ENCODE measurements around the gene PLXDC2. TPM values are rescaled to one million over a fixed set of nuclear protein-coding genes. Genes with fewer than 3 reads are reported as not detected.

PLXDC2 gene
- total and polyA plus RNA-seq, 2 experiments from 2014 or later = 10.3 to 22.6 TPM

- no peak for TF ChIP-seq CTCF (IDR thresholded peaks at IDR 0.05; ENCODE audit: low read depth, low read length)
- H3K4me1 ChIP-seq (ENCODE audit: low read depth) = no peaks in the 10 kb centered on the region
- no peaks in the 10 kb centered on the region for H3K9me3 ChIP-seq (ENCODE audit: low read depth)
- no peaks in the 10 kb centered on the region for H3K27me3 ChIP-seq
- no peak for DNase-seq (ENCODE audit: low read depth in 1 of 2, low spot score in 1 of 2)
- no peak overlapping the region for H3K4me3 ChIP-seq
- H3K27ac ChIP-seq = no peak overlapping the region
- H3K36me3 ChIP-seq = no peaks in the 10 kb centered on the region
Measured at GRCh38 chr10:19941206-19941880, 125.1 kb downstream of the PLXDC2 start.

GRCh38 chr10:19944911-19945663 lies 128.9 kb downstream of the PLXDC2 start:
- no peaks in the 10 kb centered on the region for H3K27me3 ChIP-seq
- no peak overlapping the region for H3K4me3 ChIP-seq
- no peaks in the 10 kb centered on the region for H3K9me3 ChIP-seq (ENCODE audit: low read depth)
- no peaks in the 10 kb centered on the region for H3K4me1 ChIP-seq (ENCODE audit: low read depth)
- no peaks in the 10 kb centered on the region for H3K36me3 ChIP-seq
- DNase-seq (ENCODE audit: low read depth in 1 of 2, low spot score in 1 of 2) = peak in 1 of 2 donors; percentile 34
- no peak overlapping the region for H3K27ac ChIP-seq
- no peak for TF ChIP-seq CTCF (IDR thresholded peaks at IDR 0.05; ENCODE audit: low read depth, low read length)

GRCh38 chr10:19946245-19946644 lies 130.0 kb downstream of the PLXDC2 start:
- no peak for TF ChIP-seq CTCF (IDR thresholded peaks at IDR 0.05; ENCODE audit: low read depth, low read length)
- no peaks in the 10 kb centered on the region for H3K27me3 ChIP-seq

GRCh38 chr10:19946791-19947190 lies 130.6 kb downstream of the PLXDC2 start:
- H3K27me3 ChIP-seq = no peaks in the 10 kb centered on the region
- DNase-seq (ENCODE audit: low read depth in 1 of 2, low spot score in 1 of 2) = no peak
- no peaks in the 10 kb centered on the region for H3K36me3 ChIP-seq
- TF ChIP-seq CTCF (IDR thresholded peaks at IDR 0.05; ENCODE audit: low read depth, low read length) = no peak
- H3K4me3 ChIP-seq = no peak overlapping the region
- no peaks in the 10 kb centered on the region for H3K9me3 ChIP-seq (ENCODE audit: low read depth)
- no peaks in the 10 kb centered on the region for H3K4me1 ChIP-seq (ENCODE audit: low read depth)
- no peak overlapping the region for H3K27ac ChIP-seq

More at GRCh38 chr10:19946245-19946644, 130.0 kb downstream of the PLXDC2 start:
- Histone ChIP-seq H3K4me3 (no peak overlapping the region), H3K27ac (no peak overlapping the region), H3K36me3 (no peaks in the 10 kb centered on the region), H3K9me3 (ENCODE audit: low read depth) (no peaks in the 10 kb centered on the region), H3K4me1 (ENCODE audit: low read depth) (no peaks in the 10 kb centered on the region)
- DNase-seq (ENCODE audit: low read depth in 1 of 2, low spot score in 1 of 2) = no peak

- H3K4me1 ChIP-seq (ENCODE audit: low read depth) = no peaks in the 10 kb centered on the region
- DNase-seq (ENCODE audit: low read depth in 1 of 2, low spot score in 1 of 2) = no peak
- no peak for TF ChIP-seq CTCF (IDR thresholded peaks at IDR 0.05; ENCODE audit: low read depth, low read length)
Measured at GRCh38 chr10:19947215-19947614, 131.0 kb downstream of the PLXDC2 start.

More at GRCh38 chr10:19947215-19947614, 131.0 kb downstream of the PLXDC2 start:
- H3K9me3 ChIP-seq (ENCODE audit: low read depth) = no peaks in the 10 kb centered on the region
- H3K27me3 ChIP-seq = no peaks in the 10 kb centered on the region
- no peaks in the 10 kb centered on the region for H3K36me3 ChIP-seq
- H3K27ac ChIP-seq = no peak overlapping the region
- no peak overlapping the region for H3K4me3 ChIP-seq
